Sigmoid colon (tissue), 7 donors: ENCODE measurements around the gene EFNA5. TPM values are rescaled to one million over a fixed set of nuclear protein-coding genes. Genes with fewer than 3 reads are reported as not detected.

Source experiments
- DNase-seq: peaks from one replicate; pipeline ENCODE4 v3.0.0-alpha.2; 2019
- H3K27ac ChIP-seq, 4 donors: fragments of 200-600 bp; sonication (generic); one replicate each; pipeline ENCODE4 v1.5.1; 2016 to 2019; ENCODE audit warnings: mild to moderate bottlenecking in 1 of 4
- H3K27me3 ChIP-seq, 3 donors: fragments of 200-600 bp; sonication (generic); one replicate each; pipeline ENCODE4 v1.5.1; 2019; ENCODE audit warnings: mild to moderate bottlenecking in 1 of 3
- H3K36me3 ChIP-seq, 4 donors: fragments of 200-600 bp; sonication (generic); one replicate each; pipeline ENCODE4 v1.5.1; 2016 to 2019
- H3K4me1 ChIP-seq, 4 donors: fragments of 200-600 bp; sonication (generic); one replicate each; pipeline ENCODE4 v1.5.1; 2017 to 2019
- H3K4me3 ChIP-seq, 4 donors: fragments of 200-600 bp; sonication (generic); one replicate each; pipeline ENCODE4 v1.5.1; 2017 to 2019; ENCODE audit warnings: mild to moderate bottlenecking in 2 of 4, moderate library complexity in 1 of 4
- H3K9me3 ChIP-seq, 4 donors: fragments of 200-600 bp in 3 of 4; sonication (generic) in 3 of 4; one replicate each; pipeline versions ENCODE4 v1.5.1 to v1.6.1; 2013 to 2019
- EP300 ChIP-seq, 4 donors: sonication (generic); formaldehyde crosslinking; IDR thresholded peaks; one replicate each; pipeline ENCODE4 v1.6.1; 2017; ENCODE audit warnings: antibody characterized with exemption in 4 of 4
- POLR2A ChIP-seq, 2 donors: fragments of 450-650 bp; IDR thresholded peaks; one replicate each; pipeline ENCODE4 v1.6.1; 2016; ENCODE audit warnings: antibody characterized with exemption in 2 of 2, mild to moderate bottlenecking in 2 of 2, moderate library complexity in 2 of 2
- POLR2AphosphoS5 ChIP-seq, 4 donors: sonication (generic); formaldehyde crosslinking; IDR thresholded peaks; one replicate each; pipeline ENCODE4 v1.6.1; 2017; ENCODE audit warnings: antibody characterized with exemption in 4 of 4
- WGBS, 2 donors: extraction: QIAGEN DNeasy Blood & Tissue Kit; methylation state at CpG; one replicate each; pipeline ENCODE4 v1.1.7; 2013; 5-methylcytosine and 5-hydroxymethylcytosine counted together
- intact Hi-C: fragments of 100-400 bp; cut with DNase I; formaldehyde crosslinking; loops from one replicate; pipeline ENCODE4 v1.15.1; 2023
- polyA plus RNA-seq, 3 donors: library from polyadenylated mRNA; stranded (reverse); fragments of 200-250 nt; gene quantifications; one replicate each; pipeline ENCODE4 v1.2.3, GENCODE V29; 2013
- total RNA-seq, 4 donors: library from RNA; depleted of rRNA; stranded (reverse); fragments of >200 nt; gene quantifications; one replicate each; pipeline ENCODE4 v1.1.0, GENCODE V29; 2016
- TF ChIP-seq, protein P1 (sequence below), 4 experiments: fragments of 450-650 bp in 3 of 4; fragments of 200-600 bp in 1 of 4; IDR thresholded peaks; one replicate each; pipeline ENCODE4 v1.5.1; 2016 to 2019; ENCODE audit warnings: antibody characterized with exemption in 4 of 4, mild to moderate bottlenecking in 3 of 4, moderate library complexity in 2 of 4
- donor health status: healthy with polysubstance abuse.
- donor health status: Bipolar disorder and iron deficiency.
- donor health status: healthy.

EFNA5 gene
- total and polyA plus RNA-seq, 7 donors = 0.60 to 10.8 (median 6.8) TPM

DNA sequence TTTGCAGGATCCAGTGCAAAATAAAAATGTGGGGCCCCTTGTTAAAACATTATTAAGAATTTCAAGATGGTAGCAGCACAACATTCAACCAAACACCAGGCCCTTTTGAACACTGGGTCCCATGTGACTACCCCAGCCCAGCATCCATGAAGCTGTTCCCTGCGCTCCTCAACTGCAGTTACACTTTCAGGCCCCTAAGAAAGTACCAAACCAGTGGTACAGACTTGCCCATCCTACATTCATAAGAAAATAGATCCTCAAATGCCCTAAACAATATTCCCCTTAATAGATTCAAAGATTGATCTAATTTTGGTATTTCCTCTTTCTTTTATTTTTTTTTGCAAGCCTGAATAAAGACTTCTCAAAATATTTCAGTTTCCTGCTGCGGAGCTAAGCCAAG lies 201.7 kb downstream of the EFNA5 start:
- DNase-seq = no peak
- intact Hi-C loops = no loop called here
- Histone ChIP-seq H3K4me1 (peaks cover 0 to 9% (median 3%) of the 10 kb centered on the region in 4 donors), H3K4me3 (no peak overlapping the region), H3K36me3 (no peaks in the 10 kb centered on the region), H3K9me3 (no peaks in the 10 kb centered on the region), H3K27ac (peak overlapping the region in 1 of 4 donors; percentile 14), H3K27me3 (no peaks in the 10 kb centered on the region)
- no peak for TF ChIP-seq POLR2A (IDR thresholded peaks at IDR 0.05)
- TF ChIP-seq, protein P1, sequence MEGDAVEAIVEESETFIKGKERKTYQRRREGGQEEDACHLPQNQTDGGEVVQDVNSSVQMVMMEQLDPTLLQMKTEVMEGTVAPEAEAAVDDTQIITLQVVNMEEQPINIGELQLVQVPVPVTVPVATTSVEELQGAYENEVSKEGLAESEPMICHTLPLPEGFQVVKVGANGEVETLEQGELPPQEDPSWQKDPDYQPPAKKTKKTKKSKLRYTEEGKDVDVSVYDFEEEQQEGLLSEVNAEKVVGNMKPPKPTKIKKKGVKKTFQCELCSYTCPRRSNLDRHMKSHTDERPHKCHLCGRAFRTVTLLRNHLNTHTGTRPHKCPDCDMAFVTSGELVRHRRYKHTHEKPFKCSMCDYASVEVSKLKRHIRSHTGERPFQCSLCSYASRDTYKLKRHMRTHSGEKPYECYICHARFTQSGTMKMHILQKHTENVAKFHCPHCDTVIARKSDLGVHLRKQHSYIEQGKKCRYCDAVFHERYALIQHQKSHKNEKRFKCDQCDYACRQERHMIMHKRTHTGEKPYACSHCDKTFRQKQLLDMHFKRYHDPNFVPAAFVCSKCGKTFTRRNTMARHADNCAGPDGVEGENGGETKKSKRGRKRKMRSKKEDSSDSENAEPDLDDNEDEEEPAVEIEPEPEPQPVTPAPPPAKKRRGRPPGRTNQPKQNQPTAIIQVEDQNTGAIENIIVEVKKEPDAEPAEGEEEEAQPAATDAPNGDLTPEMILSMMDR (IDR thresholded peaks at IDR 0.05) = no peak
- TF ChIP-seq POLR2AphosphoS5 (IDR thresholded peaks at IDR 0.05) = no peak
- no peak for TF ChIP-seq EP300 (IDR thresholded peaks at IDR 0.05)
- 50 to 91% methylated on average over 2 of the region's 2 CpGs for WGBS, 2 donors

DNA sequence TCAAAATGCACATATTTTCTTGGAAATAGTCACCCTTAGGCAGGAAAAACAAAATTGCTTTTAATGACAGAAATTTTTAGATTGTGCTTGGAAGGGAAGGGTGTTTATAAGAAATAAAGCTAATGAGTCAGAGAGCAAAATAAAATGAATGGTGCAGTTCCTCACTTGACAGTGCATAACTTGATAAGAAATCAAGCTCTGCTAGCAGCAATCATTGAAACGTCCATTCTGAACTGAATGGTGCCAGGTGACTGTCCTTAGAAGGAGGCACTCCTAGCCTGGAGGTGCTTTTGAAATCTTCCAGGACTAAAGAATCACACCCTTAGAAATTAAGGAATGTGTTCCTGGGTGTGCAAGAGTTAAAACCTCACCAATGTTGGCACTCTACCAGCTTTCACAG lies 202.5 kb downstream of the EFNA5 start:
- intact Hi-C loops = no loop called here
- no peak for DNase-seq
- WGBS, 2 donors = 17 to 64% methylated on average over 1 of the region's 1 CpG
- H3K27me3 ChIP-seq = no peaks in the 10 kb centered on the region
- H3K4me3 ChIP-seq = no peak overlapping the region
- H3K27ac ChIP-seq = no peak overlapping the region
- no peaks in the 10 kb centered on the region for H3K36me3 ChIP-seq
- H3K9me3 ChIP-seq = no peaks in the 10 kb centered on the region
- H3K4me1 ChIP-seq = peaks cover 0 to 9% (median 3%) of the 10 kb centered on the region in 4 donors
- TF ChIP-seq EP300 (IDR thresholded peaks at IDR 0.05) (no peak), POLR2AphosphoS5 (IDR thresholded peaks at IDR 0.05) (no peak), POLR2A (IDR thresholded peaks at IDR 0.05) (no peak)
- TF ChIP-seq, protein P1 (IDR thresholded peaks at IDR 0.05) = no peak

DNA sequence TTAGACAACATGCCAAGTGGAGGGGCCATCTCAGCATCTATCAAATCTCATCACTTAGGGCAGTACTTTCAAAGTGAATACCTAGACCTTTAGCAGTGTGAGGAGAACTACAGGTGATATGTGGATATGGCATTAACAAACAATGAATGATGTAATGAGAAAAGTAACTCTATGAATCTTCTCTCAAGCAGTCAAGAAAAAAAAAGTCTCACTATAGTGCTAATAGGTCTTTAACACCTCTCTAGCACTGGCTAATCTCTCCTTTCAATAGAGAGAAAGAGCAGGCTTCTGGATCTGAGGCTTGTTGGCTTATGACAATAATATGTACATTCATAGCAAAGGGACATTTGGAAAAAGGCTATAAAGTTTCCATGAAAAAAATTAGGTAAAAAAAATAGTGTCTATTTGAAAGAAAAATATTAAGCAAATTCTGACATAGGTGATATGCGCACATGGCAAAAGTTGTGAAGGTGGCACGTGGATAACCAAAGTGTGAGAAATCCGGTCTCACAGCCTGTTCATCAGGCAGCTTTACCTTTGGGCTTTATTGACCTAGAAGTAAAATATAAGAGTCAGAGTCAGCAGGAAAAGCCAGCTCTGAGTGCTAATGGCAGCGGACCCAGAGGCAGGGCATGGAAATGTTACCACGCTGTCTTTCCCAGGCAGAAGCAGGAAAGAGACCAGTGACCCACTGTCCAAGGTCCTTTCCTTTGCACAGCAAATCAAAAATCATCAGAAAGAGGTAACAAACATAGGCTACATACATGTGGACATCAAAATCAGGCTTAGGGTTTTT lies 203.4 kb downstream of the EFNA5 start:
- peaks cover 0 to 9% (median 3%) of the 10 kb centered on the region in 4 donors for H3K4me1 ChIP-seq
- H3K4me3 ChIP-seq = no peak overlapping the region
- no peak for DNase-seq
- no peaks in the 10 kb centered on the region for H3K36me3 ChIP-seq
- WGBS, 2 donors = 35 to 76% methylated on average over 5 of the region's 5 CpGs
- H3K27me3 ChIP-seq = no peaks in the 10 kb centered on the region
- TF ChIP-seq EP300 (IDR thresholded peaks at IDR 0.05) = no peak
- TF ChIP-seq, protein P1 (IDR thresholded peaks at IDR 0.05) = no peak
- H3K27ac ChIP-seq = no peak overlapping the region
- no peaks in the 10 kb centered on the region for H3K9me3 ChIP-seq
- intact Hi-C loops = no loop called here

DNA sequence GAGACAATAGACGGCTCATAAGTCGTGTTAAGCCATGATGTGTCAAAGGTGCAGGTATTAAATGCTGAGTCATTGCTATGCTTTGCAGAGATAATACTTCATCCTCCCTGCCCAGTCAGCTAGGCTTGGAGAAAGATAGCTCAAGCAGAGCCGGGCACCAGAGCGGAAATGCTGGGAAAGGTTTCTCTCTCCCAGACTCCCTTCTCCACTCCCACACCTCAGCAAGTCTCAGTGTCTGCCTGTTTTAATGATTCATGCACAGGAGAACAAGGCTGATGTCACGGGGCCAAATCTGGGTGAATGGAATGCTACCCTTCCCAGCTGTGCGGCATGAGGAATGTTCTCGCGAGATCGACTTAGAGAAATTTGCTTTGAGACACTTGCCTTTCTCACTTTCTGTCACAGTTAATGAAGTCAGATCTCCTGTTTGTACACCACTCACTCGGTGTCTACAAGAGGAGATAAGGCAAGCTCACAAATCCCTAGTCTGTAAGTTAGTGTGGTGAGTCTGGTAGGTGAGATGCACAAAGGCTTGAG lies 204.4 kb downstream of the EFNA5 start:
- peaks cover 0 to 9% (median 3%) of the 10 kb centered on the region in 4 donors for H3K4me1 ChIP-seq
- H3K27ac ChIP-seq = no peak overlapping the region
- no peak for DNase-seq
- H3K36me3 ChIP-seq = no peaks in the 10 kb centered on the region
- no peaks in the 10 kb centered on the region for H3K9me3 ChIP-seq
- H3K4me3 ChIP-seq = no peak overlapping the region
- H3K27me3 ChIP-seq = no peaks in the 10 kb centered on the region
- intact Hi-C loops = no loop called here
- no peak for TF ChIP-seq EP300 (IDR thresholded peaks at IDR 0.05)
- TF ChIP-seq POLR2A (IDR thresholded peaks at IDR 0.05) = no peak
- TF ChIP-seq POLR2AphosphoS5 (IDR thresholded peaks at IDR 0.05) = no peak
- TF ChIP-seq, protein P1 (IDR thresholded peaks at IDR 0.05) = no peak
- WGBS, 2 donors = 93 to 95% methylated on average over 10 of the region's 10 CpGs
